ENCODE measurements around the gene TMEM132C. TPM values are rescaled to one million over a fixed set of nuclear protein-coding genes. Genes with fewer than 3 reads are reported as not detected.

The TMEM132C gene
- total and polyA plus RNA-seq, 2 of the 8 experiments (the other 6 are each of a cell fraction or from before 2014, with no cell fraction given): 0.23 to 0.76 TPM

GRCh38 chr12:128664501-128664900 is 397.5 kb downstream of the TMEM132C start (continued):
- TF ChIP-seq EGR1 (IDR thresholded peaks at IDR 0.05; ENCODE audit: borderline replicate concordance, low read depth, low read length) (no peak), POLR2A (IDR thresholded peaks at IDR 0.05; ENCODE audit: control extremely low read depth in 1 of 2, low read depth in 2 of 2, low read length in 2 of 2) (no peak), JUND (IDR thresholded peaks at IDR 0.05; ENCODE audit: low read length) (no peak)
